ENCODE results near the gene PGD.
A peak's percentile ranks its signal among the peaks of the same experiment; 100 is the strongest.
"Not testable (repeated sequence)": the region's sequence is repeated elsewhere in the genome, so short reads cannot be mapped to it uniquely, and the experiment has no call there.

Gene PGD

GRCh38 chr1:10399444-10399941 lies 629 bp downstream of the PGD start:
- DNase-seq, result no peak

DNA sequence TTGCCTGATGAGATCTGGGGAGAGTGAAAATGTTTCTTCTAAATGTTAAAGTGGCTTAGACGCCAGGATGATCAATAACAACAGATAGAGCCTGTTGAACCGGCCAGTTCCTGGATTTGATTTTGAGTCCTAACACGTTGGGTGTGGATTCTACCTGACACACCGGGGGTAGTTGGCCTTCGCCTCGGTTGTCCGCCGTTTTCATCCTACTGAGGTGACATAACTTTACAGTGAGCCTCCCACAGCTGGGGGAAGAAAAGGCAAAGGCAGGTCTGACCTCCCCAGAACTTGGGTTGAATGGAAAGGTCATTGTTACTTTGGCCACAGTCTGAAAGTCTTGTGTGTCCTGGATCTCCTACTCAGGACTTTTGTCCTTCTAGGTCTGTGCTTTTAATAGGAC lies 1.1 kb downstream of the PGD start:
- no peak for DNase-seq

GRCh38 chr1:10401281-10401680 lies 2.4 kb downstream of the PGD start:
- no peak for DNase-seq

GRCh38 chr1:10402729-10403274 lies 3.9 kb downstream of the PGD start:
- no peak for DNase-seq

GRCh38 chr1:10407201-10407600 lies 8.3 kb downstream of the PGD start:
- no peak for DNase-seq

DNA sequence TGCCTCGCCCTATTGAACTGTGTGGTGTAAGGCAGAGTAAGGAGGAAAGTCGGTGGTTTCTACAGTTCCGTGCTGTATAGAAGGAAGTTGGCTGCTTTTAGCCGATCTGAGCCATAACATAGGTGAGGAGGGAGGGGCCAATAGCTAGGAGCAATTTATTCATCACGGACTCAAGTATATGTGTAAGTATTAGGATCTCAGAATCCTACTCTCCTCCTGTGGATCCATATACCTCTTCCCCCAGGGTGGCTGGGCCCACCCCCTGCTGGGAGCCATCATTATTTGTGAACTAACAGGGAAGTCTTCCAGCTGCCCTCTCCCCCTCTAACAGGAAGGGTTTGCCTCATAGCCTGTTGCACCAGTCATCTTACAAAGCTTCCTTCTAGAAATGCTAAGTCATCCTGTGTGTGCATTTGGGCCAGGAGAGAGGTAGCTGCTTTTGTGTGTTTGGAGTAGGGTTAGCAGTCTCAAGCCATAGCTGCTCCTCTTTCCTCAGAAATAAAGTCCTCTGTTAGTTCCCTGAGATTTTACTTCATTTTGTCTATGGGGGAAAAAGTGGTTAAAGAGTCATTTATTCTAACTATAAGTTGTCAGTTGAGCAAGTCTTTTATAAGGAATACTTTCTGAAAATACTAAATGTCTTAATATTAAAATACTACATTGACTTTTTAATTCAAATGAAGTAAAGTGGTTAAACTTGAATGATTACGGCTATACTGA lies 16.5 kb downstream of the PGD start:
- DNase-seq, result no peak

DNA sequence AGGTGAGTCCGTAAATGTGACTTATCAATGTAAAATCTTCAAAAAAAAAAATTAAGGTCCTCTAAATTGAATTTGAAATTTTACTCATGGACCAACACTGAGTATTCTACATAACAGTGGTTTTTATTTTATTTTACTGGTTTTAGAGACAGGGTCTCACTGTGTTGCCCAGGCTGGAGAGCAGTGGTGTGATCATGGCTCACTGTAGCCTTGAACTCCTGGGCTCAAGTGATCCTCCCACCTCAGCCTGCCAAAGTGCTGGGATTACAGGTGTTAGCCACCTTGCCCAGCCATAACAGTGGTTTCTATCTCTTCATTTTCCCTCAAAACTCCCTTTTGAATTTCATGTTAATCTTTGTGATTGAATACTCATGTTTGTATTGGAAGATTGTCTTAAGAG lies 17.1 kb downstream of the PGD start:
- DNase-seq, result not testable (repeated sequence)

GRCh38 chr1:10418741-10419140 lies 19.9 kb downstream of the PGD start:
- DNase-seq, result not testable (repeated sequence)

DNA sequence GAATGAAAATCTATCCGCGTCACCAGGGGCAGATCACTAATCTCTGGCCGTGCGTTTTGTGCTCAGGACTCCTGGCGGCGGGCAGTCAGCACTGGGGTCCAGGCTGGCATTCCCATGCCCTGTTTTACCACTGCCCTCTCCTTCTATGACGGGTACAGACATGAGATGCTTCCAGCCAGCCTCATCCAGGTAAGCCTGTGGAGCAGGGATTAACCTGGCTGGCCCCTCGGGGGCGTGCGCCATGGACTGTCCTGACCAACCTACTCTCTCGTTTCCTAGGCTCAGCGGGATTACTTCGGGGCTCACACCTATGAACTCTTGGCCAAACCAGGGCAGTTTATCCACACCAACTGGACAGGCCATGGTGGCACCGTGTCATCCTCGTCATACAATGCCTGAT lies 20.5 kb downstream of the PGD start:
- no peak for DNase-seq

GRCh38 chr1:10421637-10422036 lies 22.8 kb downstream of the PGD start:
- DNase-seq, result no peak

- DNase-seq, result no peak
These were observed 25.2 kb downstream of the PGD start for GRCh38 chr1:10424034-10424433.

GRCh38 chr1:10424651-10425050 lies 25.8 kb downstream of the PGD start:
- DNase-seq, result no peak

GRCh38 chr1:10425826-10426534 lies 27.1 kb downstream of the PGD start:
- not testable (repeated sequence) for DNase-seq

DNA sequence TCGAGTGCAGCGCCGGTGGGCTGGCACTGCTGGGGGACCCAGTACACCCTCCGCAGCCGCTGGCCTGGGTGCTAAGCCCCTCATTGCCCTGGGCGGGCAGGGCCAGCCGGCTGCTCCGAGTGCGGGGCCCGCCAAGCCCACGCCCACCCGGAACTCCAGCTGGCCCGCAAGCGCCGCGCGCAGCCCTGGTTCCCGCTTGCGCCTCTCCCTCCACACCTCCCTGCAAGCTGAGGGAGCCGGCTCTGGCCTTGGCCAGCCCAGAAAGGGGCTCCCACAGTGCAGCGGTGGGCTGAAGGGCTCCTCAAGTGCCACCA lies 27.6 kb downstream of the PGD start:
- DNase-seq, result not testable (repeated sequence)

- no peak for DNase-seq
These were observed 30.1 kb downstream of the PGD start for GRCh38 chr1:10428984-10429383.

GRCh38 chr1:10429868-10430215 lies 31.0 kb downstream of the PGD start:
- no peak for DNase-seq

DNA sequence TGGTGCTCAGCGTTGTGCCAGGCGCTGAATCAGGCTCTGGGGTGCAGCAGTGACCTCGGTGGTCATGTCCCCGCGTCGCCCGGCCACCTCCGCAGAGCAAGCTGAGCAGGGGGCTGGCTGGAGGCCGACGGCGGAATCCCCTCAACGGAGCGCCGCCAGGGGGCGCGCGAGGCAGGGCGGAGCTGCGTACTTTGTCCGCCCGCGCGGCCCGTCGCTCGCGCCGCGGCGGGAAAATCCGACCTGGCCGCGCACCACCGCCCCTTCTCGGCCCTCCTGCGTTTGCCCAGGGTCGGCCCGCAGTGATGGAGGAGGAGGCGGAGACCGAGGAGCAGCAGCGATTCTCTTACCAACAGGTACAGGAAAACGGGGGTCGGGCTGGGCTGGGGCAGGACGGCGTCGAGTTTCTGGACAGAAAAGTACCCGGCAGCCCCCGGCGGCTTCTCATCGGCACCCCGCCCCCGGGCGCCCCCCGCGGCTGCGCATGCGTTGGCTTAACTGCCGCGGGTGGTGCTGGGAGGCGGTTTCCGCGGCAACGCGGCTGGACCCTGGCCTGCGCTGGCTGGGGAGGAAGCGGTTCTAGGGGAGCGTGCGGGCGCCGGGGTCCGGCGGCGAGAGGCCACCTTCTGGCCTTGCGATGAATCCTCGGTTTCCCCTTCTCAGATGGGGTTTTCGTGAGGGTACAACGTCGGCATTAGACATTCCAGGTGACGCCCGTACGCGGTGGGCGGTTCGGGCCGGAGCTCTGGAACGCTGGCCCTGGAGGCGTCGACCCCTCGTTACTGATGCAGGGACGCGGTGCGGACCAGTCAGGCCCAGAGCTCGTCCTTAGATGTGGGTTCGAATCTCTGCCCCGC lies 31.6 kb downstream of the PGD start, which contains the start of gene CENPS:
Gene CENPS, plus strand, starts transcription at position 218 of the 854 bp plus-strand sequence. Its CDS starts 85 bp downstream, at position 303.
- DNase-seq, result peak; percentile 62

DNA sequence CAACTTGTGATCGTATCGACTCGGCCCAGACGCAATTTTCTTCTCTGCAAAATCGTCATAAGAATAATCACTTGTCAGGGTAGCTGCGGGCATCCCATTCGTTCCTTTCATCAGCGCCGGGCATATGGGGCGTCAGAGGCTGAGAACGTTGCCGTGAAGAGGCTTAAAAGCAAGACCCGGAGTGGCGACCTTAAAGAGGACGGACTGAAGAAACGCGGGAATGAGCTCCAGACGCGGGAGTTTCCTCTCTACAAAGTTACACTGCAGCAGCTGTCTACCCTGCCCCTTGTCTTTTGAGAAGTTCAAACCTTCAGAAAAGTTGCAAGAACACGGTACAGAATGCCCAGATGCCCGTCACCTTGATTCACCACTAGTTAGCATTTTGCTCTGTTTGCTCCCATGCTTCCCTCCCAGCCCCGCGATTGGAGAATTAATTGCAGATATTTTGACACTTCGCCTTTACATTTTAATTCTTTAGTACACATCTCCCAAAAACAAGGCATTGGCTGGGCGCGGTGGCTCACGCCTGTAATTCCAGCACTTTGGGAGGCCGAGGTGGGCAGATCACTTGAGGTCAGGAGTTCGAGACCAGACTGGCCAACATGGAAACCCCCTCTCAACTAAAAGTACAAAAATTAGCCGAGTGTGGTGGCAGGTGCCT lies 32.3 kb downstream of the PGD start:
- no peak for DNase-seq

DNA sequence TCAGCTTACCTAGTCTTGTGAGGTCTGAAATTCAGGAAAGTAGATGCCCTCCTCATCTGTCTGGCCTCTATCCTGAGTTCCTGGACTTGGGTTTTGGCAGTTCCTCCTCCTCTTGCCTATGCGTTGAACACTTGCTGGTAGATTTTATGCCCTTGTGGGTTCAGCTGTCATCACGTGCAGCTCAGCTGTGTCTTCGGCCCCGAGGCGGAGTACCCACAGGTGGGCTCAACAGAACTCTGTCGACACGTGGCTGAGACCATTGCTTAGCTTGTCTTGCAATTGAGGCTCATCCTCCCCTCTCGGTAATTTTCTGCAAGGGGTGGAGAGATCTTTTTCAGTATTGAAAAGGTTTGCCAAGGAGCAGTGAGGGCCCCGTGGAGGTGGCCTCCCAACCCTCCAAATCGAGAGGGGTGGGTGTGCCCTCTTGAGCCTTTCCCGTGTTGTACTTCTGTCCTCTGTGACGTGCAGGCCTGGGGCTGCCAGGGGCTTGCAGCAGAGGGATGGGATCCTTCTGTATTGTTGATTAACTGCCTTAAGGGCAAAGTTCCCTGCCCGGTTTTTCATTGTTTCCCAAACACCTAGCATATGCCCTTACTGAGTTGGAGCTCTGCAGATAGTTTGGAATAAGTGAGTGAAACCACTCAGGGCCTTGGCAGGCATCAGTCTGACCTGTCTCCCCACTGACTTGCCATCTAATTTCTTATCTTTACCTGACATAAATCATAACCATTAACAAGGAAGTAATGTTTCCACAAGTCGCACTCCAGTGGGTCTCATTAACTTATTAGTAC lies 34.2 kb downstream of the PGD start:
- no peak for DNase-seq

- no peak for DNase-seq
These were observed 34.9 kb downstream of the PGD start for GRCh38 chr1:10433790-10434189.

GRCh38 chr1:10434590-10434989 lies 35.7 kb downstream of the PGD start:
- DNase-seq, result no peak

GRCh38 chr1:10437052-10437451 lies 38.2 kb downstream of the PGD start:
- DNase-seq, result no peak

Measured in NCI-H2029 treated with DMSO at 0.1 percent for 48 hours (cell line).